AG04450 (cell line): ENCODE measurements around the gene ADAM12. TPM values are rescaled to one million over a fixed set of nuclear protein-coding genes. Genes with fewer than 3 reads are reported as not detected.

Experiments used
- CTCF ChIA-PET: fragments of 300-600, 350-600 bp; formaldehyde crosslinking; extraction: SDS; loops from one replicate; lab custom pipeline; 2022; ENCODE audit warnings: antibody characterized with exemption, inconsistent platforms; lab: Charles Lee
- POLR2A ChIA-PET: fragments of 350-600 bp; formaldehyde crosslinking; extraction: SDS; loops from one replicate; lab custom pipeline; 2021; ENCODE audit warnings: antibody characterized with exemption, inconsistent platforms; lab: Yijun Ruan, JAX
- DNase-seq: peaks from one replicate; pipeline ENCODE4 v3.0.0-alpha.2; 2011; ENCODE audit warnings: low read depth, low spot score
- H3K27ac ChIP-seq: one replicate; pipeline ENCODE4 v1.5.1; 2012; ENCODE audit warnings: low read depth, low read length, control low read depth
- H3K27me3 ChIP-seq: one replicate; pipeline ENCODE4 v1.6.0; 2012; ENCODE audit warnings: low read length; ENCODE audit not compliant: control insufficient read depth, insufficient read depth
- H3K4me3 ChIP-seq: 2 replicates; pipeline ENCODE4 v1.5.1; 2011; ENCODE audit warnings: mild to moderate bottlenecking, low read depth, low read length, control low read depth
- H3K9me3 ChIP-seq: 2 replicates; pipeline ENCODE4 v1.5.1; 2012; ENCODE audit warnings: low read length; ENCODE audit not compliant: control insufficient read depth, insufficient read depth
- CTCF ChIP-seq: IDR thresholded peaks from 2 replicates; pipeline ENCODE4 v1.5.1; 2011; ENCODE audit warnings: low read depth, low read length, control low read depth, inconsistent platforms
- polyA plus RNA-seq: library from polyadenylated mRNA; depleted of rRNA; stranded (reverse); fragments of >200 nt; gene quantifications from 2 replicates; pipeline ENCODE4 v1.2.3, GENCODE V29; 2011

Gene ADAM12
- polyA plus RNA-seq, 1 experiment: 8.0 TPM

- no peak overlapping the region for H3K4me3 ChIP-seq
- ChIA-PET POLR2A (no interaction called here), CTCF (no interaction called here)
- TF ChIP-seq CTCF: no peak
- H3K27ac ChIP-seq: no peak overlapping the region
- DNase-seq: no peak
- no peaks in the 10 kb centered on the region for H3K27me3 ChIP-seq
- H3K9me3 ChIP-seq: no peaks in the 10 kb centered on the region
These were observed 179.5 kb downstream of the ADAM12 start for GRCh38 chr10:126208726-126209302.

- no peak overlapping the region for H3K27ac ChIP-seq
- POLR2A ChIA-PET: no interaction called here
- no peaks in the 10 kb centered on the region for H3K27me3 ChIP-seq
- no peak for DNase-seq
- H3K9me3 ChIP-seq: no peaks in the 10 kb centered on the region
- CTCF ChIA-PET: no interaction called here
- TF ChIP-seq CTCF: no peak
- H3K4me3 ChIP-seq: no peak overlapping the region
These were observed 180.4 kb downstream of the ADAM12 start for GRCh38 chr10:126207851-126208250.

- CTCF ChIA-PET: no interaction called here
- Histone ChIP-seq H3K27ac (no peak overlapping the region), H3K9me3 (no peaks in the 10 kb centered on the region), H3K4me3 (no peak overlapping the region), H3K27me3 (no peaks in the 10 kb centered on the region)
- POLR2A ChIA-PET: no interaction called here
- TF ChIP-seq CTCF: no peak
- no peak for DNase-seq
These were observed 180.9 kb downstream of the ADAM12 start for GRCh38 chr10:126207313-126207771.

- no peak for DNase-seq
- POLR2A ChIA-PET: no interaction called here
- no peak for TF ChIP-seq CTCF
- no peaks in the 10 kb centered on the region for H3K9me3 ChIP-seq
- no peaks in the 10 kb centered on the region for H3K27me3 ChIP-seq
- CTCF ChIA-PET: no interaction called here
- H3K4me3 ChIP-seq: no peak overlapping the region
- no peak overlapping the region for H3K27ac ChIP-seq
These were observed 182.6 kb downstream of the ADAM12 start for GRCh38 chr10:126205486-126206205.

GRCh38 chr10:126204320-126204719 lies 184.0 kb downstream of the ADAM12 start:
- no peak for TF ChIP-seq CTCF
- DNase-seq: no peak
- POLR2A ChIA-PET: interaction anchor here (0.7 kb wide), 1 partner anchor 15 kb away, joined by 3 read pairs; no protein-coding TSS in a partner anchor
- Histone ChIP-seq H3K27ac (no peak overlapping the region), H3K27me3 (no peaks in the 10 kb centered on the region), H3K9me3 (no peaks in the 10 kb centered on the region), H3K4me3 (no peak overlapping the region)
- CTCF ChIA-PET: interaction anchor here (0.6 to 1.0 kb wide), 3 partner anchors 14 to 222 kb away, joined by 3 to 4 read pairs (median 3); no protein-coding TSS in a partner anchor
